ENCODE results near the gene PTGDS. TPM values are rescaled to one million over a fixed set of nuclear protein-coding genes. Genes with fewer than 3 reads are reported as not detected.

The PTGDS gene
- total RNA-seq, 1 donor from 2014 or later = not detected

- ATAC-seq (ENCODE audit: low read depth) = no peak
Observed at GRCh38 chr9:137027369-137028262, 50.3 kb downstream of the PTGDS start, which contains the start of gene ABCA2. Gene ABCA2 (minus strand): TSS chr9:137028237. CDS start chr9:137028140, 97 bp downstream.

GRCh38 chr9:137028263-137029057, 51.2 kb downstream of the PTGDS start:
- peak overlapping the region; percentile 78 for H3K4me3 Mint-ChIP-seq
- POLR2A ChIA-PET = interaction anchor here (0.6 to 1.5 kb wide), 5 partner anchors 25 to 212 kb away, joined by 3 to 10 read pairs (median 3); partner anchors contain the start of genes CLIC3, PAXX and TUBB4B
- H3K27me3 Mint-ChIP-seq = no peaks in the 10 kb centered on the region
- H3K27ac Mint-ChIP-seq = peak overlapping the region; percentile 35
- CTCF ChIA-PET = interaction anchor here (0.7 to 2.5 kb wide), 25 partner anchors 8 to 256 kb away, joined by 3 to 15 read pairs (median 4); partner anchors contain the start of genes AJM1, CLIC3, PAXX and RNF224
- TF ChIP-seq, protein P1, sequence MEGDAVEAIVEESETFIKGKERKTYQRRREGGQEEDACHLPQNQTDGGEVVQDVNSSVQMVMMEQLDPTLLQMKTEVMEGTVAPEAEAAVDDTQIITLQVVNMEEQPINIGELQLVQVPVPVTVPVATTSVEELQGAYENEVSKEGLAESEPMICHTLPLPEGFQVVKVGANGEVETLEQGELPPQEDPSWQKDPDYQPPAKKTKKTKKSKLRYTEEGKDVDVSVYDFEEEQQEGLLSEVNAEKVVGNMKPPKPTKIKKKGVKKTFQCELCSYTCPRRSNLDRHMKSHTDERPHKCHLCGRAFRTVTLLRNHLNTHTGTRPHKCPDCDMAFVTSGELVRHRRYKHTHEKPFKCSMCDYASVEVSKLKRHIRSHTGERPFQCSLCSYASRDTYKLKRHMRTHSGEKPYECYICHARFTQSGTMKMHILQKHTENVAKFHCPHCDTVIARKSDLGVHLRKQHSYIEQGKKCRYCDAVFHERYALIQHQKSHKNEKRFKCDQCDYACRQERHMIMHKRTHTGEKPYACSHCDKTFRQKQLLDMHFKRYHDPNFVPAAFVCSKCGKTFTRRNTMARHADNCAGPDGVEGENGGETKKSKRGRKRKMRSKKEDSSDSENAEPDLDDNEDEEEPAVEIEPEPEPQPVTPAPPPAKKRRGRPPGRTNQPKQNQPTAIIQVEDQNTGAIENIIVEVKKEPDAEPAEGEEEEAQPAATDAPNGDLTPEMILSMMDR (IDR thresholded peaks at IDR 0.05) = no peak
- peaks cover 61% of the 10 kb centered on the region for H3K4me1 Mint-ChIP-seq
- peak; percentile 77 for DNase-seq
- H3K36me3 Mint-ChIP-seq (ENCODE audit: low read depth) = no peaks in the 10 kb centered on the region
- no peaks in the 10 kb centered on the region for H3K9me3 Mint-ChIP-seq
- intact Hi-C loops (cut with micrococcal nuclease) = loop anchor here (2.0 to 5.0 kb wide), 2 partner anchors 36 to 39 kb away; partner anchors contain the start of gene PAXX
- ATAC-seq (ENCODE audit: low read depth) = peak; percentile 51

More at GRCh38 chr9:137027369-137028262, 50.3 kb downstream of the PTGDS start, which contains the start of gene ABCA2:
- H3K27ac Mint-ChIP-seq = peak within 1 kb of the TSS; percentile 41
- ChIA-PET CTCF (interaction anchor here (0.8 to 2.5 kb wide), 4 partner anchors 8 to 39 kb away, joined by 3 to 11 read pairs (median 5); partner anchors contain the start of gene CLIC3), POLR2A (interaction anchor here (0.6 to 1.5 kb wide), 6 partner anchors 8 to 570 kb away, joined by 3 to 5 read pairs (median 4); partner anchors contain the start of genes CLIC3, PAXX and TUBB4B)
- peaks cover 52% of the 10 kb centered on the region for H3K4me1 Mint-ChIP-seq
- no peaks in the 10 kb centered on the region for H3K36me3 Mint-ChIP-seq (ENCODE audit: low read depth)
- no peaks in the 10 kb centered on the region for H3K27me3 Mint-ChIP-seq
- TF ChIP-seq, protein P1 (IDR thresholded peaks at IDR 0.05) = no peak
- peak within 1 kb of the TSS; percentile 78 for H3K4me3 Mint-ChIP-seq
- no peaks in the 10 kb centered on the region for H3K9me3 Mint-ChIP-seq
- peak; percentile 34 for DNase-seq
- intact Hi-C loops (cut with micrococcal nuclease) = loop anchor here (2.0 to 5.0 kb wide), 2 partner anchors 35 to 40 kb away; partner anchors contain the start of gene PAXX

DNA sequence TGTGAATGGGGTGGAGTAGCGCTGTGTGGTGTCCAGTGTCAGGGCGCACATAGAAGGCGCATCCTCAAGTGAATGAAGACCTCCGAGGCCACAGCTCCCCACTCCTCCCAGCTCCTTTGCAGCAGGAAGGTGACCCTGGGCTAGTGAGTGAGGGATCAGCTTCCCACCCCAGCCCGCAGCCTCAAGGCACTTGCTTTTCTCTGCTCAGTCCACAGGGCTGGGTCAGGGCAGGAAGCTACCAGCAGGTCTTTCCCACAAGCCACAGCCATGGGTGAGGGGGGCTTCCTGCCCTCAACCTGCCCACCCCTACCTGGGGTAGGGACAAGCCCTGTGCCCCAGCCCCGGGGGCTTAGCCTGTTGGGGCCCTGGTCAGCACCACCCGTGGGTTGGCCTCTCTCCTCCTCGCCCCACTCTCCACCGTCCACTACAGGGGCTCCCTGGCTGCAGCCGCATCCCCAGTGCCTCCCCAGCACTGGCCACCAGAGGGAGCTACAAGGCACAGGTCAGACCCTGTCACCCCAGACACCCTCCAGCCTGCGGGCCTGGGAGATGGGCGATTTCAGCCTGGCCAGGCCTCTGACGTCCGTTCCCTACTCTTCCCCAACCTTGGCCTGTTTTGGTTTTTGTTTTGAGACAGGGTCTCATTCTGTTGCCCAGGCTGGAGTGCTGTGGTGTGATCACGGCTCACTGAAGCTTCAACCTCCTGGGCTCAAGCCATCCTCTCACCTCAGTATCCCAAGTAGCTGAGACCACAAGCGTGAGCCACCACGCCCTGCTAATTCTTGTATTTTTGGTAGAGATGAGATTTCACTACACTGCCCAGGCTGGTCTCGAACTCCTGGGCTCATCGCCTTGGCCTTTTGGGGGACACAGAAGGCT, 52.0 kb downstream of the PTGDS start:
- no peaks in the 10 kb centered on the region for H3K27me3 Mint-ChIP-seq
- H3K4me3 Mint-ChIP-seq = peak overlapping the region; percentile 78
- ChIA-PET POLR2A (interaction anchor here (0.5 to 1.5 kb wide), 8 partner anchors 37 to 239 kb away, joined by 3 to 10 read pairs (median 3); partner anchors contain the start of genes PAXX and TUBB4B), CTCF (interaction anchor here (0.7 to 2.5 kb wide), 31 partner anchors 9 to 264 kb away, joined by 3 to 15 read pairs (median 4); partner anchors contain the start of genes AJM1, CLIC3, MAN1B1 and PAXX)
- H3K4me1 Mint-ChIP-seq = peaks cover 67% of the 10 kb centered on the region
- DNase-seq (peak; percentile 76), ATAC-seq (ENCODE audit: low read depth) (peak; percentile 27)
- intact Hi-C loops (cut with micrococcal nuclease) = loop anchor here (2.0 to 5.0 kb wide), 2 partner anchors 36 to 38 kb away; partner anchors contain the start of gene PAXX
- TF ChIP-seq, protein P1 (IDR thresholded peaks at IDR 0.05) = peak; percentile 36
- H3K27ac Mint-ChIP-seq = peak overlapping the region; percentile 73
- H3K36me3 Mint-ChIP-seq (ENCODE audit: low read depth) = no peaks in the 10 kb centered on the region
- H3K9me3 Mint-ChIP-seq = no peaks in the 10 kb centered on the region

DNA sequence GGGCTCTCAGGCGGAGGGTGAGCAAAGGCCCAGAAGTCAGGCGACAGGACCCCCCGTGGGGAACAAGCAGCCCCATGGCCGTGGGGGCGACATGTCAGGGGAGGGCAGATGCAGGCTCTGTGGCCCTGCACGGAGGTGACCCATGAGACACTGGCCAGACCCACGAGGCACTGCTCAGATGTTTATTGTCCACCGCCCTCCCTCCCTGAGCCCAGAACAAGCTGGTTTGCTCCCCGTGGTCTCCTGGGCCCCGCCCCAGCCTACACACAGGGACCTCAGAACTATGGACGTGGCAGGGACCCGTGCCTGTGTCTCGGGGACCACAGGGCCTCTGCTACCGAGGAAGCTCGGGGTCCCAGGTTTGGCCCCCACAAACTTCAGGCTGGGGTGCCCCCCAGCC, 52.7 kb downstream of the PTGDS start:
- no peaks in the 10 kb centered on the region for H3K9me3 Mint-ChIP-seq
- ATAC-seq (ENCODE audit: low read depth) = no peak
- H3K27me3 Mint-ChIP-seq = no peaks in the 10 kb centered on the region
- peak overlapping the region; percentile 85 for H3K27ac Mint-ChIP-seq
- H3K36me3 Mint-ChIP-seq (ENCODE audit: low read depth) = no peaks in the 10 kb centered on the region
- peaks cover 74% of the 10 kb centered on the region for H3K4me1 Mint-ChIP-seq
- no peak for DNase-seq
- TF ChIP-seq, protein P1 (IDR thresholded peaks at IDR 0.05) = no peak
- intact Hi-C loops (cut with micrococcal nuclease) = no loop called here
- peak overlapping the region; percentile 76 for H3K4me3 Mint-ChIP-seq
- CTCF ChIA-PET = interaction anchor here (0.8 to 2.5 kb wide), 23 partner anchors 8 to 264 kb away, joined by 3 to 15 read pairs (median 6); partner anchors contain the start of genes CLIC3, MAN1B1, PAXX and TRAF2
- POLR2A ChIA-PET = interaction anchor here (0.5 to 1.4 kb wide), 7 partner anchors 38 to 240 kb away, joined by 3 to 10 read pairs (median 3); partner anchors contain the start of gene PAXX
